Subcutaneous abdominal adipose tissue (tissue), 5 donors: Measurements from ENCODE around the gene PACS1.

Experiments
- H3K27ac ChIP-seq: one replicate; pipeline ENCODE4 v1.7.0; 2013; ENCODE audit warnings: low read depth, mild to moderate bottlenecking, inconsistent platforms, low read length, moderate library complexity
- H3K27me3 ChIP-seq, 5 donors: one replicate each; pipeline ENCODE4 v1.7.0; 2013; ENCODE audit warnings: low read length in 5 of 5, inconsistent platforms in 1 of 5; ENCODE audit not compliant: control insufficient read depth in 5 of 5, insufficient read depth in 4 of 5
- H3K36me3 ChIP-seq, 5 donors: one replicate each; pipeline ENCODE4 v1.7.0; 2013; ENCODE audit warnings: low read length in 5 of 5; ENCODE audit not compliant: control insufficient read depth in 5 of 5, insufficient read depth in 5 of 5
- H3K4me1 ChIP-seq, 5 donors: one replicate each; pipeline ENCODE4 v1.7.0; 2013; ENCODE audit warnings: low read length in 5 of 5, mild to moderate bottlenecking in 3 of 5, moderate library complexity in 1 of 5; ENCODE audit not compliant: control insufficient read depth in 5 of 5, insufficient read depth in 5 of 5
- H3K4me3 ChIP-seq, 5 donors: one replicate each; pipeline ENCODE4 v1.7.0; 2013; ENCODE audit warnings: low read length in 5 of 5, low read depth in 1 of 5
- H3K9ac ChIP-seq, 5 donors: one replicate each; pipeline ENCODE4 v1.7.0; 2013; ENCODE audit warnings: low read length in 5 of 5, mild to moderate bottlenecking in 4 of 5, moderate library complexity in 3 of 5
- H3K9me3 ChIP-seq, 5 donors: one replicate each; pipeline ENCODE4 v1.7.0; 2013; ENCODE audit warnings: low read length in 5 of 5; ENCODE audit not compliant: control insufficient read depth in 5 of 5
- donor health status: healthy.
- donor health status: healthy.
- donor health status: healthy.
- donor health status: healthy.
- donor health status: healthy.

Gene PACS1

GRCh38 chr11:66050581-66051231, 19.4 kb upstream of the PACS1 start:
- Histone ChIP-seq H3K27me3 (peaks cover 0 to 19% (median 13%) of the 10 kb centered on the region in 5 donors), H3K4me3 (no peak overlapping the region), H3K9me3 (no peaks in the 10 kb centered on the region), H3K27ac (peak overlapping the region; percentile 88), H3K4me1 (peaks cover 0 to 39% (median 35%) of the 10 kb centered on the region in 5 donors), H3K9ac (peak overlapping the region in 1 of 5 donors; percentile 99), H3K36me3 (peaks cover 0 to 14% (median 12%) of the 10 kb centered on the region in 5 donors)

- peak overlapping the region; percentile 54 to 99 (median 90) for H3K4me3 ChIP-seq
- peak overlapping the region; percentile 35 to 99 (median 99) for H3K9ac ChIP-seq
- peaks cover 0 to 42% (median 34%) of the 10 kb centered on the region in 5 donors for H3K4me1 ChIP-seq
- no peaks in the 10 kb centered on the region for H3K9me3 ChIP-seq
- peaks cover 0 to 19% (median 13%) of the 10 kb centered on the region in 5 donors for H3K27me3 ChIP-seq
- peaks cover 0 to 19% (median 14%) of the 10 kb centered on the region in 5 donors for H3K36me3 ChIP-seq
- peak overlapping the region; percentile 88 for H3K27ac ChIP-seq
Observed at GRCh38 chr11:66051371-66051765, 18.7 kb upstream of the PACS1 start.

- peak within 1 kb of the TSS; percentile 87 to 99 (median 94) for H3K4me3 ChIP-seq
- H3K9ac ChIP-seq, result peak within 1 kb of the TSS; percentile 93 to 99 (median 99)
- no peaks in the 10 kb centered on the region for H3K9me3 ChIP-seq
- peaks cover 0 to 25% (median 21%) of the 10 kb centered on the region in 5 donors for H3K36me3 ChIP-seq
- peak within 1 kb of the TSS; percentile 88 for H3K27ac ChIP-seq
- H3K27me3 ChIP-seq, result peaks cover 0 to 19% (median 13%) of the 10 kb centered on the region in 5 donors
- H3K4me1 ChIP-seq, result peaks cover 0 to 48% (median 34%) of the 10 kb centered on the region in 5 donors
Observed at GRCh38 chr11:66051766-66052663, 18.1 kb upstream of the PACS1 start, which contains the start of gene SF3B2. Gene SF3B2, plus strand, starts transcription at chr11:66052364. Its CDS starts 21 bp downstream, at chr11:66052385.

GRCh38 chr11:66052664-66052982, 17.4 kb upstream of the PACS1 start:
- peak overlapping the region; percentile 93 to 99 (median 99) for H3K9ac ChIP-seq
- H3K4me3 ChIP-seq, result peak overlapping the region; percentile 87 to 99 (median 94)
- H3K27ac ChIP-seq, result peak overlapping the region; percentile 88
- H3K36me3 ChIP-seq, result peaks cover 0 to 31% (median 26%) of the 10 kb centered on the region in 5 donors
- no peaks in the 10 kb centered on the region for H3K9me3 ChIP-seq
- peaks cover 0 to 48% (median 34%) of the 10 kb centered on the region in 5 donors for H3K4me1 ChIP-seq
- peaks cover 0 to 16% (median 11%) of the 10 kb centered on the region in 5 donors for H3K27me3 ChIP-seq

- peaks cover 0 to 48% (median 34%) of the 10 kb centered on the region in 5 donors for H3K4me1 ChIP-seq
- H3K36me3 ChIP-seq, result peaks cover 2 to 54% (median 48%) of the 10 kb centered on the region in 5 donors
- H3K9ac ChIP-seq, result peak overlapping the region in 2 of 5 donors; percentile 48 to 49
- peak overlapping the region; percentile 88 for H3K27ac ChIP-seq
- no peaks in the 10 kb centered on the region for H3K9me3 ChIP-seq
- no peaks in the 10 kb centered on the region for H3K27me3 ChIP-seq
- H3K4me3 ChIP-seq, result no peak overlapping the region
Observed at GRCh38 chr11:66055021-66055420, 15.1 kb upstream of the PACS1 start.

GRCh38 chr11:66056501-66056900, 13.6 kb upstream of the PACS1 start:
- Histone ChIP-seq H3K4me3 (no peak overlapping the region), H3K27ac (peak overlapping the region; percentile 88), H3K9ac (peak overlapping the region in 4 of 5 donors; percentile 28 to 59 (median 48)), H3K27me3 (no peaks in the 10 kb centered on the region), H3K4me1 (peaks cover 0 to 41% (median 29%) of the 10 kb centered on the region in 5 donors), H3K36me3 (peaks cover 10 to 68% (median 63%) of the 10 kb centered on the region in 5 donors), H3K9me3 (no peaks in the 10 kb centered on the region)

GRCh38 chr11:66059966-66060680, 9.9 kb upstream of the PACS1 start:
- H3K36me3 ChIP-seq, result peaks cover 28 to 95% (median 90%) of the 10 kb centered on the region in 5 donors
- no peak overlapping the region for H3K9ac ChIP-seq
- H3K4me1 ChIP-seq, result peaks cover 0 to 18% (median 3%) of the 10 kb centered on the region in 5 donors
- no peaks in the 10 kb centered on the region for H3K27me3 ChIP-seq
- no peak overlapping the region for H3K4me3 ChIP-seq
- H3K27ac ChIP-seq, result no peak overlapping the region
- H3K9me3 ChIP-seq, result no peaks in the 10 kb centered on the region

- no peaks in the 10 kb centered on the region for H3K9me3 ChIP-seq
Observed at GRCh38 chr11:66061268-66061667, 8.8 kb upstream of the PACS1 start.

GRCh38 chr11:66062408-66062807, 7.7 kb upstream of the PACS1 start:
- H3K9me3 ChIP-seq, result no peaks in the 10 kb centered on the region
- no peaks in the 10 kb centered on the region for H3K27me3 ChIP-seq
- H3K27ac ChIP-seq, result no peak overlapping the region
- peaks cover 44 to 94% (median 90%) of the 10 kb centered on the region in 5 donors for H3K36me3 ChIP-seq
- peaks cover 0 to 11% (median 0%) of the 10 kb centered on the region in 5 donors for H3K4me1 ChIP-seq
- no peak overlapping the region for H3K4me3 ChIP-seq
- no peak overlapping the region for H3K9ac ChIP-seq

More at GRCh38 chr11:66061268-66061667, 8.8 kb upstream of the PACS1 start:
- H3K27me3 ChIP-seq, result no peaks in the 10 kb centered on the region
- H3K4me3 ChIP-seq, result no peak overlapping the region
- peaks cover 33 to 93% (median 90%) of the 10 kb centered on the region in 5 donors for H3K36me3 ChIP-seq
- H3K4me1 ChIP-seq, result peaks cover 0 to 10% (median 0%) of the 10 kb centered on the region in 5 donors
- peak overlapping the region; percentile 27 for H3K27ac ChIP-seq
- H3K9ac ChIP-seq, result no peak overlapping the region
